NB4 (cell line): ENCODE measurements around the gene TENM4.

Experiments
- CTCF ChIP-seq: IDR thresholded peaks from one replicate; pipeline ENCODE4 v1.5.1; 2012; ENCODE audit warnings: low read depth, low read length
- MAX ChIP-seq: IDR thresholded peaks from 2 replicates; pipeline ENCODE4 v1.6.1; 2011; ENCODE audit warnings: low read depth, low read length
- MYC ChIP-seq: IDR thresholded peaks from 2 replicates; pipeline ENCODE4 v1.6.1; 2011; ENCODE audit warnings: low read depth, low read length
- POLR2A ChIP-seq: IDR thresholded peaks from 2 replicates; pipeline ENCODE4 v1.6.1; 2011; ENCODE audit warnings: mild to moderate bottlenecking; ENCODE audit not compliant: insufficient read length; ENCODE audit errors: extremely low read depth

GRCh38 chr11:79088967-79089366, 351.9 kb downstream of the TENM4 start:
- TF ChIP-seq CTCF (no peak), POLR2A (no peak), MYC (no peak), MAX (no peak)
